Neuronal stem cell (in vitro differentiated cells): ENCODE results near the gene PNPLA3.
A peak's percentile ranks its signal among the peaks of the same experiment; 100 is the strongest.

Experiments
- DNase-seq: peaks from one replicate; pipeline ENCODE4 v3.0.0-alpha.2; 2013; ENCODE audit warnings: low spot score
- H2AFZ ChIP-seq: one replicate; pipeline ENCODE4 v1.6.1; 2013; ENCODE audit warnings: mild to moderate bottlenecking, low read length, inconsistent platforms
- H2AK5ac ChIP-seq: 2 replicates; pipeline ENCODE4 v1.6.1; 2013; ENCODE audit warnings: low read depth, mild to moderate bottlenecking, inconsistent platforms, low read length, moderate library complexity, mixed read lengths
- H2BK120ac ChIP-seq: 2 replicates; pipeline ENCODE4 v1.6.1; 2013; ENCODE audit warnings: low read depth, mild to moderate bottlenecking, inconsistent platforms, low read length, moderate library complexity, mixed read lengths
- H2BK12ac ChIP-seq: one replicate; pipeline ENCODE4 v1.6.1; 2013; ENCODE audit warnings: low read length, inconsistent platforms
- H2BK15ac ChIP-seq: 2 replicates; pipeline ENCODE4 v1.6.1; 2013; ENCODE audit warnings: mild to moderate bottlenecking, low read length, inconsistent platforms, mixed read lengths
- H2BK5ac ChIP-seq: one replicate; pipeline ENCODE4 v1.6.1; 2013; ENCODE audit warnings: inconsistent platforms, mild to moderate bottlenecking, low read length, moderate library complexity
- H3K14ac ChIP-seq: one replicate; pipeline ENCODE4 v1.6.1; 2013; ENCODE audit warnings: low read length, inconsistent platforms
- H3K18ac ChIP-seq: 2 replicates; pipeline ENCODE4 v1.6.1; 2013; ENCODE audit warnings: low read length, inconsistent platforms
- H3K23ac ChIP-seq: 2 replicates; pipeline ENCODE4 v1.6.1; 2013; ENCODE audit warnings: low read depth, mild to moderate bottlenecking, mixed read lengths, low read length, inconsistent platforms; ENCODE audit not compliant: poor library complexity
- H3K27ac ChIP-seq: replicated peaks from 3 replicates; pipeline ENCODE4 v1.5.1; 2013; ENCODE audit warnings: low read length, inconsistent platforms
- H3K27me3 ChIP-seq, 3 experiments: 2 replicates each; pipeline ENCODE4 v1.6.1; 2013; ENCODE audit warnings: low read length in 3 of 3, mild to moderate bottlenecking in 2 of 3, inconsistent platforms in 1 of 3, low read depth in 1 of 3, mixed read lengths in 1 of 3, moderate library complexity in 1 of 3; ENCODE audit not compliant: control insufficient read depth in 3 of 3, insufficient read depth in 3 of 3
- H3K36me3 ChIP-seq, 2 donors: replicated peaks in 1 of 2; 2 replicates each; pipeline ENCODE4 v1.6.1; 2013; ENCODE audit warnings: low read length in 2 of 2; ENCODE audit not compliant: control insufficient read depth in 2 of 2, insufficient read depth in 2 of 2
- H3K4ac ChIP-seq: 2 replicates; pipeline ENCODE4 v1.6.1; 2013; ENCODE audit warnings: inconsistent platforms, mild to moderate bottlenecking, low read length, moderate library complexity
- H3K4me1 ChIP-seq, 2 donors: 1 replicate in 1 of 2; 2 replicates in 1 of 2; pipeline ENCODE4 v1.6.1; 2013; ENCODE audit warnings: low read length in 2 of 2, low read depth in 1 of 2; ENCODE audit not compliant: control insufficient read depth in 2 of 2, insufficient read depth in 1 of 2
- H3K4me2 ChIP-seq: one replicate; pipeline ENCODE4 v1.6.1; 2013; ENCODE audit warnings: mild to moderate bottlenecking, low read length, inconsistent platforms; ENCODE audit not compliant: insufficient read depth, poor library complexity, severe bottlenecking
- H3K4me3 ChIP-seq, 2 donors: 2 replicates each; pipeline ENCODE4 v1.5.1; 2013; ENCODE audit warnings: low read length in 2 of 2, mild to moderate bottlenecking in 2 of 2, inconsistent platforms in 1 of 2, moderate library complexity in 1 of 2
- H3K79me1 ChIP-seq: one replicate; pipeline ENCODE4 v1.6.1; 2013; ENCODE audit warnings: low read depth, mild to moderate bottlenecking, inconsistent platforms, low read length, moderate library complexity
- H3K9ac ChIP-seq: one replicate; pipeline ENCODE4 v1.6.1; 2013; ENCODE audit warnings: mild to moderate bottlenecking, low read depth, low read length, inconsistent platforms; ENCODE audit not compliant: poor library complexity
- H3K9me3 ChIP-seq, 2 donors: replicated peaks in 1 of 2; 2 replicates each; pipeline versions ENCODE3 to v1.6.1; 2013; ENCODE audit warnings: low read length in 2 of 2, mild to moderate bottlenecking in 2 of 2, inconsistent platforms in 1 of 2, low read depth in 1 of 2, mixed read lengths in 1 of 2, moderate library complexity in 1 of 2; ENCODE audit not compliant: control insufficient read depth in 2 of 2, insufficient read depth in 1 of 2
- H4K8ac ChIP-seq: one replicate; pipeline ENCODE4 v1.6.1; 2013; ENCODE audit warnings: low read depth, mild to moderate bottlenecking, inconsistent platforms, low read length, moderate library complexity
- H4K91ac ChIP-seq: one replicate; pipeline ENCODE4 v1.6.1; 2013; ENCODE audit warnings: low read length, low read depth, mild to moderate bottlenecking, inconsistent platforms; ENCODE audit not compliant: poor library complexity
- WGBS, 2 donors: extraction: QIAGEN DNeasy Blood & Tissue Kit; methylation state at CpG; one replicate each; pipeline ENCODE4 v1.1.7; 2013; ENCODE audit warnings: missing lambda C conversion rate in 2 of 2, mixed read lengths in 1 of 2; ENCODE audit not compliant: insufficient read length in 2 of 2, insufficient replicate concordance in 1 of 2; ENCODE audit errors: extremely low coverage in 2 of 2; 5-methylcytosine and 5-hydroxymethylcytosine counted together

The PNPLA3 gene

GRCh38 chr22:43928468-43928867, 4.9 kb downstream of the PNPLA3 start:
- Histone ChIP-seq H3K4ac (no peak overlapping the region), H3K4me1 (peaks cover 9 to 13% of the 10 kb centered on the region in 2 donors), H3K79me1 (peaks cover 5% of the 10 kb centered on the region), H4K8ac (no peak overlapping the region), H3K27me3 (no peaks in the 10 kb centered on the region), H3K36me3 (peaks cover 33 to 55% of the 10 kb centered on the region in 2 donors), H3K4me2 (no peak overlapping the region), H3K9me3 (no peaks in the 10 kb centered on the region), H3K9ac (no peak overlapping the region), H2AFZ (no peak overlapping the region), H3K18ac (no peak overlapping the region), H2BK120ac (no peak overlapping the region), H4K91ac (no peak overlapping the region), H3K4me3 (no peak overlapping the region), H2BK12ac (no peak overlapping the region), H2AK5ac (no peak overlapping the region), H2BK15ac (no peak overlapping the region), H2BK5ac (no peak overlapping the region), H3K27ac (no peak overlapping the region), H3K23ac (no peak overlapping the region), H3K14ac (no peak overlapping the region)
- WGBS, 2 donors = no CpG with 5 or more reads among the region's 5 CpGs
- no peak for DNase-seq

DNA sequence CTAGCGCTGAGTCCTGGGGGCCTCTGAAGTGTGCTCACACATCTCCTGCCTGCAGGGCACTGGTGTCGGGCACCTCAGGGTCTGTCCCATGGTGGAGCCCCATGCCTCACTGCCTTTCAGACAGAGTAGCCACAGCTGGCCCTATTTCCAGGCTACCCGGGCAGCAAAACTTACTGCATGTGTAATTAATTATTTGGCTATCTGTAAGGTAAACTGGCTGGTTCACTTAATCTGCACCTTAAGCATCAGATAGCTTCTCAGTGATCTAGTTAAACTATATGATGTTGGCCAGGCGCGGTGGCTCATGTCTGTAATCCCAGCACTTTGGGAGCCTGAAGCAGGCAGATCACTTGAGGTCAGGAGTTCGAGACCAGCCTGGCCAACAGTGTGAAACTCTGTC, 5.3 kb downstream of the PNPLA3 start:
- no peak overlapping the region for H2AK5ac ChIP-seq
- no CpG with 5 or more reads among the region's 6 CpGs for WGBS, 2 donors
- no peak overlapping the region for H2BK15ac ChIP-seq
- no peak overlapping the region for H3K9ac ChIP-seq
- H3K14ac ChIP-seq = no peak overlapping the region
- H2AFZ ChIP-seq = no peak overlapping the region
- H3K23ac ChIP-seq = no peak overlapping the region
- H3K18ac ChIP-seq = no peak overlapping the region
- H3K27me3 ChIP-seq = no peaks in the 10 kb centered on the region
- H2BK12ac ChIP-seq = no peak overlapping the region
- no peak overlapping the region for H3K4me2 ChIP-seq
- H3K79me1 ChIP-seq = peaks cover 5% of the 10 kb centered on the region
- no peak overlapping the region for H2BK5ac ChIP-seq
- H4K91ac ChIP-seq = no peak overlapping the region
- peaks cover 37 to 59% of the 10 kb centered on the region in 2 donors for H3K36me3 ChIP-seq
- H3K4me3 ChIP-seq = no peak overlapping the region
- no peak overlapping the region for H3K27ac ChIP-seq
- no peak overlapping the region for H3K4ac ChIP-seq
- DNase-seq = no peak
- H4K8ac ChIP-seq = no peak overlapping the region
- H3K4me1 ChIP-seq = peaks cover 9 to 13% of the 10 kb centered on the region in 2 donors
- no peak overlapping the region for H2BK120ac ChIP-seq
- no peaks in the 10 kb centered on the region for H3K9me3 ChIP-seq

- no peak overlapping the region for H3K4me3 ChIP-seq
- WGBS, 2 donors = no CpG with 5 or more reads among the region's 4 CpGs
- no peak overlapping the region for H3K14ac ChIP-seq
- no peak overlapping the region for H2AFZ ChIP-seq
- no peak overlapping the region for H3K23ac ChIP-seq
- H3K9ac ChIP-seq = no peak overlapping the region
- H4K8ac ChIP-seq = no peak overlapping the region
- peaks cover 5% of the 10 kb centered on the region for H3K79me1 ChIP-seq
- H3K27ac ChIP-seq = no peak overlapping the region
- no peak overlapping the region for H2AK5ac ChIP-seq
- no peak overlapping the region for H4K91ac ChIP-seq
- H2BK12ac ChIP-seq = no peak overlapping the region
- H2BK15ac ChIP-seq = no peak overlapping the region
- H3K4me2 ChIP-seq = no peak overlapping the region
- H2BK5ac ChIP-seq = no peak overlapping the region
- no peak overlapping the region for H3K4ac ChIP-seq
- no peak overlapping the region for H3K18ac ChIP-seq
- DNase-seq = no peak
- no peak overlapping the region for H2BK120ac ChIP-seq
- H3K36me3 ChIP-seq = peaks cover 54 to 74% of the 10 kb centered on the region in 2 donors
- no peaks in the 10 kb centered on the region for H3K4me1 ChIP-seq
- no peaks in the 10 kb centered on the region for H3K9me3 ChIP-seq
- no peaks in the 10 kb centered on the region for H3K27me3 ChIP-seq
Observed at GRCh38 chr22:43931771-43932170, 8.2 kb downstream of the PNPLA3 start.

DNA sequence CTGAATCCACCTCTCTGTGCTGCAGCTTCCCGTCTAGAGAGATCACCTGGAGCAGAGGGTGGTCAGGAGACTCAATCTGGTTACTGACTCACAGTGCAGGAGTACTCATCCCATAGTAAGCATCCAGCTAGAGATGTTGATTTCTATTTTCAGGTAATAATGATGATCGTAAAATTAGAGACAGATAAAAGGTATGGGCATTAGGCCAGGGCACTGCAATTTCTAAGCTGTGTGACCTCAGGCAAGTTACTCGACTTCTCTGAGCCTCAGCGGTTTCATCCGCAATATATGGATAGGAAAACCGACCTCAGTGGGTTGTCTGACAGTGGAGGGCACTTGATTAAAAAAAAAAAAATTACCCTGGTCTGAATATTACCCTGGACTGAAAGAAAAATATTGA, 17.8 kb downstream of the PNPLA3 start:
- no CpG with 5 or more reads among the region's 6 CpGs for WGBS, 2 donors
- Histone ChIP-seq H3K14ac (no peak overlapping the region), H3K9ac (no peak overlapping the region), H3K36me3 (peaks cover 52 to 76% of the 10 kb centered on the region in 2 donors), H3K9me3 (peaks cover 0 to 6% of the 10 kb centered on the region in 2 donors), H3K4me1 (peaks cover 1 to 5% of the 10 kb centered on the region in 2 donors), H3K27me3 (no peaks in the 10 kb centered on the region), H2BK15ac (no peak overlapping the region), H3K79me1 (no peaks in the 10 kb centered on the region), H4K8ac (no peak overlapping the region), H2BK5ac (no peak overlapping the region), H3K18ac (no peak overlapping the region), H2BK12ac (no peak overlapping the region), H3K4me3 (peak overlapping the region in 1 of 2 donors; percentile 47), H3K23ac (no peak overlapping the region), H4K91ac (no peak overlapping the region), H3K4ac (no peak overlapping the region), H3K27ac (no peak overlapping the region), H2AK5ac (no peak overlapping the region), H3K4me2 (no peak overlapping the region), H2BK120ac (no peak overlapping the region), H2AFZ (no peak overlapping the region)
- DNase-seq = no peak
